HG02840 (cell line): Measurements from ENCODE around the gene SPEN.

Source experiments
- ATAC-seq: cut with Tn5 transposase; IDR thresholded peaks from one replicate; pipeline ENCODE4 v1.9.1; 2021; ENCODE audit warnings: mild to moderate bottlenecking, moderate library complexity, moderate number of reproducible peaks; ENCODE audit not compliant: unreplicated experiment, low FRiP score

The SPEN gene

DNA sequence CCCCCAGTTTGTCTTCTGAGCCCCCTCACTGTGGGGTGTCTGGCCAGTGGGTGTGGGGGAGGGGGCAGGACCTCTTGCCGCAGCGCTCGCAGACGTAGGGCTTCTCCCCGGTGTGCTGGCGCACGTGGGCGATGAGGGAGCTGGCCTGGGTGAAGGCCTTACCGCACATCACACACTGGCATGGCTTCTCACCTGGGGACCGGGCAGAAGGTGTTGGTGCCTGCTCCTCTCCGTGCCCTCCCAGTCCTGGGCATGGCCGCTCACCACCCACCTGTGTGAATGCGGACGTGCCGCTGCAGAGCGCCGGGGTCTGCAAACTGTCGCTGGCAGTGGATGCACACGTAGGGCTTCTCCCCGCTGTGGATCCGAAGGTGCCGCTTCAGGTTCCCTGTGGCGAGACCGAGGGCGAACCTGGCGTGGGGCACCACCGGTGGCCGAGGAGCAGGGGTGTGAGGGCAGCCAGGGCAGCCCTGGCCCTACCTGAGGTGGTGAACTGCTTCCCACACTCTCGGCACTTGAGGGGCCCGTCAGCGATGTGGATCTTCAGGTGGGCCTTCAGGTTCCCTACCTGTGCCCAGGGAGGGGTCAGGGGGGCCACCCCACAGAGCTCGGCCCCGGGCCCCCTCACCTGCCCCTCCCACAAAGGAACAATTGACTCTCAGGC lies 96.0 kb downstream of the SPEN start:
- no peak for ATAC-seq

DNA sequence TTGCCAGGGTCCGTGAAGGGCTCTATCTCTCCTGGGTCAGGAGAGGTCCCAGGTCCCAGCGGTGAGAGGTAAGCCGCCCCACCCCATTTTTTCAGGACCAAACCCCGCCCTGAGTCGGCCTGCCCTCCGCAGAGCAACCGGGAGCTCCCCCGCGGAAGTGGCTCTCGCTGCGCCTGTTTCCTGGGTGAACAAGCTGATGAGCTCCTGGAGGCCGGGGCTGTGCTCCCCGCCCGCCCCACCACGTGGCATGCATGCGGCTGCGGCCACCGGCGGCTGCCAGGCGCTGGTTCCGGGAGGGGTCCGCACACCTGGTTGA lies 96.4 kb downstream of the SPEN start:
- ATAC-seq: no peak

DNA sequence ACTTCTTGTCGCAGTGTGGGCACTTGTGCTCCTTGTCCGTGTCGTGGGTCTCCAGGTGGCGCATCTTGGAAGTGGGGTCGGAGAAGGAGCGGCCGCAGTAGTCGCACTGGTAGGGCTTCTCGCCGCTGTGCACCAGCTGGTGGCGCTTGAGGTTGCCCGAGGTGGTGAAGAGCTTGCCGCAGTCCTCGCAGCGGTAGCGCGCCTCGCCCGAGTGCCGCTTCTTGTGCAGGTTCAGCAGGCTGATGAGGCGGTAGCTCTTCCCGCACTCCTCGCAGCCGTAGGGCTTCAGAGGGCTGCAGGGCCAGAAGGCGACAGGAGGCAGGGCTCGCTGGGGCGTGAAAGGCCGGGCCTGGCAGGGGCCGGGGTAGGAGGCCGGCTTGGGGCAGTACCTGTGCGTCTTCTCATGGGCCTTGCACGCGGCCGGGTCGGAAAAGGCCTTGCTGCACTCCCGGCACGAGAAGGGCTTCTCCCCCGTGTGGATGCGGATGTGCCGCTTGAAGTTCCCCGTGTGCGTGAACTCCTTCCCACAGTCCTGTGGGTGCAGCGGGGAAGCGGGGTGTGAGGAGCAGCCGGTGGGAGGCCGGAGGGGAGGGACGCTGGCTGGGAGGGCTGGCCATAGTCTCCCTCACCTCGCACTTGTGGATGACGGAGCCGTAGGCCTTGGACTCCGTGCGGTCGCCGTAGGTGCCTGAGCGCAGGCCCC lies 97.0 kb downstream of the SPEN start:
- no peak for ATAC-seq

DNA sequence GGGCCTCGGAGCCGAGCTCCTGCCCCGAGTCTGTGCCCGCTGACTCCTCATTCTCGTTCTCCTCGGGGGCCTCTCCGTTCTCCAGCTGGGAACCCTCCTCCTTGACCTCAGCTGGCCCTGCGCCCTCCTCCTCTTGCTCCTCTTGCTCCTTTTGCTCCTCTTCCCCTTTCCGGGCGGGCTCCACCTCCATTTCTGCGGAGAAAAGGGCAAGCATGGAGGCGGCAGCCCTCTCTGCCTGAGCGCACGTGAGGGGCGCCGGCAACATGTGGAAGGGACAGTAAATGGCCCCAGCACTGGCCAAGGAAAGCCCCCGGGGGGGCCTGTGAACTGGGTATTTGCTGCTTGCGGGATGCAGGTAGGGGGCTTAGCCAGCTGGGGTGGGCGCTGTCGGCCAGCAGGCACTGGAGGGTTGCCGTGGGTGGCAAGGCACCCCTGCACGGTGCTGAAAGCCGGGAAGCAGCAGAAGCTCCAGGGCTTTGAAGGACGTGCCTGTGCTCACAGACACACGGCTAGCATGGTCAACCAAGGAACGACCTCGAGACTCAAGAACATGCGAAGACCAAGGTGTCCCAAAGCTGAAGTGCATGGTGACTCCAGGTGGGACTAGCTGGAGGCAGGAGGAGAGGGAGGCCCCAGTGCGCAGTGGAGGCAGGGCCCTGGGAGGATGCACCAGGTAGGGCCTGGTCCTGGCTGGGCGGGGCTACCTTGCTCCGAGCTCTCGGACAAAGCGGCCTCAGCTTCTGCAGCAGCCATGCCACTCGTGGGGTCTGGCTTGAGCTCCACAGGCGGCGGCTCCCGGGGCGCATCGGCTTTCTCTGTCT lies 97.7 kb downstream of the SPEN start:
- no peak for ATAC-seq

DNA sequence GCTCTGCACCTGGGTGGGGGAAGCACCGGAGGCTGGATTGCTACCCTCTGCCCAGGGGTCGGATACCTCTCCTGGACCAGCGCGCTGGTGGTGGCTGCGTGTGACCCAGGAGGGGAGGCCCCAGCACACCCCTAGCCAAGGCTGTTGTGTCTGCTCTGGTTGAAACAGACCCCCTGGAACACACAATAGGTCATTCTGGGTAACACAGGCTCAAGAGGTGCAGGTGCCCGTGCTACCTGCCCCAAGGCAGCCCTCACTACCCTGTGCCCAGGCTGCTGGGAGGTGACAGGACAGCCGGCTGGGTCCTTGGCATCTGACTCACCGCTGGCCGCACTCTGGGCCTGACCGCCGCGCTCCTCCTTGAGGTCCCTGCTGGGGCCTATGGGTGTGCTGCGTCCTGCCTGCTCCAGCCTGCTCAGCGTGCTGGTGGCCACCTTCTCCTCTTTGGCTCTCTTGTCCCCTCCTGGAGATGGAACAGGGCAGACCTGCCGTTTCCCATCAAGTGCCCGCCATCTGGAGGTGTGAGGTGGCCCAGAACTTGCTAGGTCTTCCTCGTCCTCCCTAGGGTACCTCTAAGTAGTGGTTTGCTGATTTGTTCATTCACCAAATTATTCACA lies 98.4 kb downstream of the SPEN start:
- no peak for ATAC-seq

DNA sequence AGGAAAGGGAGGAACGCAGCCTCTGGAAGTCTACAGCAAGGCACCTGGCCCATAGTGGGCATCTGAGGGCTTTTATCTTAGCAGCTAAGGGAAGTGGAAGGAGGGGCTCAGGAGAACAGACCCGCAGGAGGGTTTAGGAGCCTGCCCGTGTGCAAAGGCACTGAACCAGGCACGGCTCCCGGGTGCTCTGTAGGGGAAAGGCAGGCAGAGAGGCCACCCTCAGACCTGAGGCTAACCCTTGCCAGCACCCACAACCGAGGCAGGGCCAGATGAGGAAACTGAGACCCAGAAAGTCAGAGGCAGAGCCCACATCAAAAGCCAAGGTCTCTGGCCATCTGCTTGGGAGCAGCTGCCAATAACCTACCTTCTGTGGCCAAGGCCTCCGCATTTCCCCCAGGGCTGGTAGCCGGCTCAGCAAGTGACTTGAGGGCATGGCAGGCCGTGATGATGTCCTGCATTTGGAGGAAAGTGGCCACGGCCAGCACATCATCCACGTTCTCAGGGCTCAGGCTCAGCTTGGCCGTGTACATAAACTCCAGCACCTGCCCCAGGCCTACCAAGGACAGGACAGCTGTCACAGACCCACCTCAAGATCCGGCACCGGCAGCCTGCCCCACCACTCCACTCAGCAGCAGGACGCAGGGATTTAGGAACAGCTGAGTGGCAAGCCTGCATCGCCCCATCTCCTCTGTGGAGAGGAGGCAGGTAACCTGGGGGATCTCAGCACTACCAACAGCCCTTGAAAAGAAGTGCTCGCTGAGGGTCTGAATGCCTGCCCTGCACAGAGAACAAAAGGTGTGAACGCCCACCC lies 99.3 kb downstream of the SPEN start:
- ATAC-seq: no peak

DNA sequence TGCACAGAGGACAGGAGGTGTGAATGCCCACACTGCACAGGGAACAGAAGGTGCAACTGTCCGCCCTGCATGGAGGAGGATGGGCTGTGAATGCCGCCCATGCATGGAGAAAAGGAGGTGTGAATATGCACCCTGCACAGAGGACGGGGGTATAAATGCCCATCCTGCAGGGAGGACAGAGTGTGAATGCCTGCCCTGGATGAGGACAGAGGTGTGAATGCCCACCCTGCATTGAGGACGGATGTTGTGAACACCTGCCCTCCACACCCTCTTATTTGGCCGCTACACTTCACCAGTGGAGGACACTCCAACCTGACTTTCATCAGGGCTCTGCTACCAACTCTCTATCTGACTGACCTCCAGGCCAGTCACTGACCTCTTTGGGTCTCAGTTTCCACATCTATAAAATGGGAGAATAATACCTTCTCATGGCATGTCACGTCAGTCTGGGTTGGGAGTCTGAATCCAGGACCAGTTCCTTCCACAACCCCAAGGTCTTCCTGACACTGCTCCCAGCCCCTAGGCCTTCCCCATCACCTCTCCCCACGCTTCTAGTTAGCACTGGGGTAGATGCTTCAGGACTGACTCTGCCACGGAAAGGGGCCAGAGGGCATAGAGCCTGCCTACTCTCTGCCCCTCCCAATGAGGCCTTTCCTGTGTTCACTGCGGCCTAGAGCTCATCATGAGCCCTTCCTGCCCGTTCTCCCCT lies 100.0 kb downstream of the SPEN start:
- ATAC-seq: no peak

DNA sequence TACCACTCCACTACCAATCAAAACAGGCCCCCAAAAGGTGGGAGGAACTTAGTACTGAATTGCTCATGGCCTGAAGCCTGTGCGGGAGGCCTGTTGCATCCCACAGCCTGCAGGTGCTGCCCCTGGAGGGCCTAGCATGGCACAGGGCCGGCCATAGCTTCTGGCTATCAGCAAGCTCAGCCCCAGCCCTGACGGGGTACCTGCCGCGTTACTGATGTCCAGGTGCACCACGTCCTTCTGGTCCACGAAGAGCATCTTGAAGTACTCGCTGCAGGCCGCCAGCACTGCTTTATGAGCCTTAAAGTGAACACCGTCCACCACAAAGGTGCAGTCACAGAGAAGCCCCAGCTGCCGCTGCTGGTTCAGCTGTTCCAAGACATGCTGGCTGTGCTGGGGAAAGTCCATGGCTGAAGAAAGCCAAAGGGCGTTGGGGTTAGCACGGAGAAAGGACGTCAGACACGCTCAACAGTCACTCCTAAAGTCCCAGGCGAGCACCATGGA lies 100.6 kb downstream of the SPEN start:
- no peak for ATAC-seq

DNA sequence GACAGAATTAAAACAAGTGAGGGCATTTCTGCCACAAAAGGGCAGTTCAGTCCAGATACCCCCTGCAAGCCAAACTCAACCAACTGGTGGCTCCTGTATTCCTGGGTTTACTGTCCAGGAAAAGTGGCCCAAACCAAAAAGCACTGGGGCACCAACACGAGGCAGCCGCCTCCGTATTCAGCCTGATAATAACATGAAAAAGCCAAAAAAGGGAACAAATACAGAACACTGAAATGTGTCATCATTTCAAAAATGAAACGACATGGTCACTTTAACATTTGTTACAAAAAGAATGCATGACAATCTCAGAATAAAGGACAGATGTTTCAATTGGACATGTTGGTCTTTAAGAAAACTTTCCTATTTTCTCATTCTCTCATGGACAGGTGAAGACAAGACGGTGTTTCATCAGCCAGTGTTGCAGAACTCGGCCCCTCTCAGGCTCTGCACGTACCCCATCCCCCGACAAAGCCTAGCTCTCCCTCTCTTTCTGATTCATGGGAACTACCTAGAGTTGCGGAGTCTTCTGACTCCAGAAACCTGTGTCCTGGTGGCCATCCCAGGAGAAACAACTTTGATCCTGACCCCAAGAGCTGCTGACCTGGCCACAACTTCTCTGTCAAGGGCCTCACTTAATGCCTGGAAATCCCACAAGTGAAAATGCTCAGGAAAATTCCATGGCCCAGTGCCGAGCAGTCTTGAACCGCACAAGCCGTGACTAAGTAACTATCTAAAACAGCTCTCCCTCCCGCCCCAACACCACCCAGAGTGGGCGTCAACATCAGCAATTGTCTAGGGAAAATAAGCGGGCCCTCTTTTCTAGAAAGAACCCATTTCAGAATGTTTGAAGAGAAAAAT lies 101.3 kb downstream of the SPEN start:
- ATAC-seq: peak; percentile 10

DNA sequence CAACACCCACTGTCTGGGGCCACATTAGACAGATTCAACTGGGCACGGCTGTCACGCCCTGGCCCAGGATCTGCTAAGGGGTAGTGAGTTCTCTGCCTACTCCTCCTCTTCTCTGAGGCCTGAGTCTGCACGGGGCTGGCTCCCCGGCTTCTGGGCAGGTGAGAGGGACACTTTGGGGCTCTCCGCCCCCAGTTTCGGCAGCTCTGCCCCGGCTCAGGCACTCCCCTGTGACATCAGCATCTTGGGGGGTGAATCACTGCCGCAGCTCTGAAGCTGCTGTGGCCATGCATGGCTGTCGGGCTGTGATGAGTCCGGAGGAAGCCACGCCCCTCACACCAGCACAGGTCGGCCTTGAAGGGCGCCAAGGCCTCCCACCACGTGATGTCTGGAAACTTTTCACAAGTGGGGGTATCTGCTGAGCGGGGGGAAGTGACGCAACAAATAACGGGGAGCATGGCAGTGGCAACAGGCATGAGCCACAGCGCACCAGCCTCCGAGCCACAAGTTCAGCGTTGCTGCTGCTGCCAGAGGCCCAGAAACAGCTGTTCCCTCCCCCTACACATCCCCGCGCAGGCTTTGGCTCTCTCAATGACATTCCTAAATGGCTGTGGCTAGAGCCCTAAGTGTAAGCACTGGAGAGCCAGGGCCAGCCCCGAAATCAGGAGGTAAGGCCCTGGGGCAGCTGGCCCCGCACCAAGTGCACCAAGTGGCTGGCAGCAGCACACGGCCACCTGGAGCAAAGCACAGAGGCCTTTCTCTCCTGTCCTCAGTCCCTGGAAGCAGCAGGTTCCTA lies 102.1 kb downstream of the SPEN start:
- ATAC-seq: peak; percentile 59

DNA sequence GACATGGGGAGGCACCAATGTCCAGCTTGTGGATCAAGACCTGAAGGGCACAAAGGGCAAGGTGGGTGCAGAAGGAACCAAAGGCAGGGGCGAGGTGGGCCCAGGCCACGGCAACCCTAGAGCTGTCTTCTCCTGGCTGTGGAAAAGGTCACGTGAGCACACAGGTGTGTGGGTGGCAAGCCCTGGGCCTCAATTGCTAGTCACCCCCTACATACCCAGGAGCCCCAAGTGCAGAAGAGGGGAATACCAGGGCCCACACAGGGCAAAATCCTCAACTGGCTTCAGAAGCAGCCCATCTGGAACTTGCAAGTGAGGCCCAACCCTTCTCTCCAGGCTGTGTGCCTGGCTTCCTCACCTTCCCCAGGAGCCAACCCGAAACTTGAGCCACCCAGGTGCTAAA lies 102.8 kb downstream of the SPEN start:
- peak; percentile 7 for ATAC-seq

DNA sequence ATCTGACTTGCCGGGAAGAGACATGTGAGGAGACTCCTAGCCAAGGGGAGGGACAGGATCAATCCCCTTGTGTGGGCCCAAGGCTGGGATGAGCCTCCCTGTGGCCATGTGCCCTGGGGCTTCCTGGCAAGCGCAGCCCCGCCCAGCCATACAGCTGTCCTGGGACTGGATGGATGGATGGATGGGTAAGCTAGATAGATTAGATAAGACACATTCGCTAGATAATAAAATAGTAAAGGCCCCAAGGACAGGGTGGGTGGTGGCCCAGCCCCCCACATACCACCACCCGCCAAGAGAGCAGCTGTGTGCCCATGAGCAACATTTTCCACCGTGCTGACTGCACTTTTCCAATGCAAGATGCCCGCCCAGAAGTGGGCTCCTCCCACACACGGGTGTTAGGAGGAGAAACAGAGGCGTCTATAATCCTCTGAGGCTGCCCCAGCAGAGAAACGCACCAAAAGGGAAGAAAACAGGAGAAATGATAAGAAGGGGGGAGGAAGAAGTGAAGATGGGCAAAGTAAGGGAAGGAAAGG lies 103.3 kb downstream of the SPEN start:
- ATAC-seq: no peak

DNA sequence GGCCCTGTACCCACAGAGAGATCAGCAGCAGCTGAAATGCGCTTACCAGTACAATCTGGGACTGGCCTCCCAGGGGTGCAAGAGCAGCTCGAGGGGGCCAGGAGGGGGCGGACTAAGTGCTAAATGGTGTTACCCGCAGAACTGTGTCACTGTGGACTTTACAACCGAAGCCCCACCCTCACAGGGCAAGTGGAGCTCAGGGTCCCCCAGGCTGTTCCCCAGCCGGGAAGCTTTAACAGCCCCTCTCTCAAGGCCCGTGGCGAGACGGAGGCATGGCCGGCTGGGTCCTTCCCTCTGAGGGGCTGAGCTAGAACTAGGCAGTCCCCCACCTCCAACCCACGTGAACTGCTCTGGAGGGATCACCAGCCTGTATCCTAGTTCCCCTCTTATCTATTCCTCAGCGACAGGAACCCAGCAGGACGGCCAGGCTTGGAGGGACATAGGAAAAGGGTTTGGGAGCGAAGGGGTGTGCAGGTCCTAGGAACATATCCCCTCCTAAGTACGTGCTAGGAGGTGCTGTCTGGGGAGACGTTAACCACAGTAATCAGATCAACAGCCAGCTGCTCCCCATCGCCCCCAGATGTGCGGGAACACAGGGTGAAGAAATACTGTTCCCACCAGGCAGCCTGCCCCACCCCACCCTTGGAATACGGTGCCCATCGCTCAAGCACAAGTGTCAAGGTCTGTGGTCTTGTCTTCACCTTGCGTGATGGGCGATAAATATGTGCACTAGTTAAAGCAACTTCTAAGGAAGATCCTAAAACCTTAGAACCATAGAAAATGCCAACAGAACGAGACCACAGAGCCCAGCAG lies 104.0 kb downstream of the SPEN start:
- no peak for ATAC-seq

DNA sequence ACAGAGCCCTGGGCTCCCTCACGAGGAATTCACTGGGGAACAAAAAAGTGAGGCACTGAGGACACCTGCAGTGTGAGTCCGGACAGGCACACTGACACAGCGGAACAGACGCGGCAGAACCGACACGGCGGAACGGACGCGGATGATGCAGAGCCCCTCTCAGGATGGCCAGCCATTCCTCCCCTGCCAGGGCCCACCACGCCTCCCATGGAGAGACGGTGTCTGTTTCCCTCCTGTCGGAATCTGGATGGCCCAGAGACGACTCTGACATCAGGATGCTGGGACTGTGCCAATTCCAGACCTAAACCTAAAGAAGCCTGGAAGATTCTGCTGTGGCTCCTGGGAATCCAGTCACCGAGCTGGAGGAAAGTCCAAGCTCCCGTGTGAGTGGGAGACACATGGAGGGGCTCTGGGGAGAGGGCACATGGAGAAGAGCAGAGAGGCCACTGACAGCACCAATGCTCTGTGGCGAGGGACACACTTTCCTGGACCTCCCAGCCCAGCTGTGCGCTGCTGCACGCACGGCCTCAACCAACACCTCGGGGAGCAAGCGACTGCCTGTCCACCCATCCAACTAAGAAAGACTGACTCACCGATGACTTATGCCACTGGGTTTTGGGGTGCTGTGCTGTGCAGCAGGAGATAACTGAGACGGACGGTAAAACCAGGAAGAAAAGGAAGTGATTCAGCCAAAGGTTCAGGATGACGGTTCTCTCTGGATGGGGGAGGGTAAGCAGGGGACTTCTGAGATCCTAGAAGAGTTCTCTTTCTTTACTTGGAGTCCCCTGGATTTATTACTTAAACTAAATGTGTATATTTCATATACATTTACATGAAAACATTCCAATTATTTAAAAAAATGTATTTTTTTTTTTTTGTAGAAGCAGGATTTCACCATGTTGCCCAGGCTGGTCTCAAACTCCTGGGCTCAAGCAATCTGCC lies 105.1 kb downstream of the SPEN start:
- no peak for ATAC-seq

DNA sequence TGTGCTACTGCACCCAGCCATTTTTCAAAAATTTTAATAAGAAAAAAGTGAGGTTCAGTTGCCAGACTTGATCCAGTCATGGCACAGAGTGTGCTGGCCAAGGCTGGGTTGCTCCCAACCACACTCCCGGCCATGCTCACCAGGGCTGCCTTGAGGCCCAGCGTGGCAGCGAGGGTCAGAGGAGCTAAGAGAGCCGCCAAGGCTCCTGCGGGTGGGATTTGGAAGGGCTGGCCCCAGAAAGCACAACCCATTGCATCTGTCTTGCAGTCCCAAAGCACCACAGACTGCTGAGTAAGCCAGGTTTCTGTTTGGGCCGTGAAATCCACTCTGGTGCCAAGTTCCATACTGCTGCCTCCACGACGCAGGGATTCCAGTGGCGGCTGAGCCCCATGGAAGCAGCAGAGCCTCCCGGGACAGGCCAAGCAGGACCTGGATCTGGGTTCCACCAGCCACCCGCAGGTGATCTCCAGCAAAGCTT lies 105.8 kb downstream of the SPEN start:
- ATAC-seq: no peak
